SK-N-SH treated with all-trans-retinoic acid at 6 μM for 48 hours (cell line): ENCODE results near the gene TAAR9.

Source experiments
- ARNTL ChIP-seq: fragments of 450-650 bp; formaldehyde crosslinking; IDR thresholded peaks from 2 replicates; pipeline ENCODE4 v1.5.0; 2020; ENCODE audit warnings: low read depth, mild to moderate bottlenecking, moderate library complexity, borderline replicate concordance
- BACH2 ChIP-seq: fragments of 250-450 bp; sonication (Bioruptor Pico); IDR thresholded peaks from 2 replicates; pipeline ENCODE4 v1.9.0; 2021; ENCODE audit warnings: mild to moderate bottlenecking, borderline replicate concordance
- CSDC2 ChIP-seq: fragments of 250-450 bp; sonication (Bioruptor Pico); IDR thresholded peaks from 2 replicates; pipeline ENCODE4 v1.5.0; 2020; ENCODE audit warnings: mild to moderate bottlenecking, moderate library complexity
- OSR1 ChIP-seq: fragments of 250-450 bp; sonication (Bioruptor Pico); IDR thresholded peaks from 2 replicates; pipeline ENCODE4 v1.8.0; 2022; ENCODE audit warnings: moderate library complexity, mild to moderate bottlenecking, inconsistent platforms
- PATZ1 ChIP-seq: fragments of 250-450 bp; sonication (Bioruptor Pico); IDR thresholded peaks from 2 replicates; pipeline ENCODE4 v1.8.0; 2020; ENCODE audit warnings: mild to moderate bottlenecking, moderate library complexity, borderline replicate concordance
- RARB ChIP-seq: fragments of 250-450 bp; sonication (Bioruptor Pico); IDR thresholded peaks from 2 replicates; pipeline ENCODE4 v1.8.0; 2021; ENCODE audit warnings: mild to moderate bottlenecking, moderate library complexity
- SNAI2 ChIP-seq: fragments of 250-450 bp; sonication (Bioruptor Pico); IDR thresholded peaks from 2 replicates; pipeline ENCODE4 v1.5.0; 2020; ENCODE audit warnings: mild to moderate bottlenecking, moderate library complexity
- ZFP3 ChIP-seq: fragments of 250-450 bp; sonication (Bioruptor Pico); IDR thresholded peaks from 2 replicates; pipeline ENCODE4 v1.5.0; 2020; ENCODE audit warnings: mild to moderate bottlenecking, moderate library complexity
- ZFP30 ChIP-seq: fragments of 450-650 bp; formaldehyde crosslinking; IDR thresholded peaks from 2 replicates; pipeline ENCODE4 v1.5.0; 2022; ENCODE audit warnings: mild to moderate bottlenecking, moderate library complexity
- ZNF8 ChIP-seq: fragments of 450-650 bp; formaldehyde crosslinking; IDR thresholded peaks from 2 replicates; pipeline ENCODE4 v1.5.0; 2020; ENCODE audit warnings: mild to moderate bottlenecking, moderate library complexity

- TF ChIP-seq RARB (CRISPR knock-in tag) (no peak), ARNTL (CRISPR knock-in tag) (no peak), PATZ1 (no peak), OSR1 (CRISPR knock-in tag) (no peak), BACH2 (CRISPR knock-in tag) (no peak), ZFP3 (no peak), SNAI2 (CRISPR knock-in tag) (no peak), CSDC2 (CRISPR knock-in tag) (no peak), ZFP30 (CRISPR knock-in tag) (no peak), ZNF8 (CRISPR knock-in tag) (no peak)
These were observed 46.2 kb upstream of the TAAR9 start for GRCh38 chr6:132491881-132492280.
